OCI-LY1 (cell line): ENCODE results near the gene SLC47A1.

Experiments
- H2AFZ ChIP-seq: fragments of 200-600 bp; sonication (generic), shearing (Covaris generic); 2 replicates; pipeline ENCODE4 v1.6.0; 2014; ENCODE audit warnings: antibody characterized with exemption, mild to moderate bottlenecking, low read length
- H3F3A ChIP-seq: fragments of 200-600 bp; sonication (generic), shearing (Covaris generic); 2 replicates; pipeline ENCODE4 v1.6.0; 2014; ENCODE audit warnings: mild to moderate bottlenecking, antibody characterized with exemption, low read length, moderate library complexity; ENCODE audit not compliant: insufficient read depth
- H3K27ac ChIP-seq: fragments of 200-600 bp; sonication (generic); 2 replicates; pipeline ENCODE4 v1.5.1; 2014; ENCODE audit warnings: low read length, mixed run types, mild to moderate bottlenecking, low read depth; ENCODE audit not compliant: poor library complexity, severe bottlenecking
- H3K27me3 ChIP-seq: fragments of 200-600 bp; sonication (generic); 2 replicates; pipeline ENCODE4 v1.6.0; 2014; ENCODE audit warnings: antibody characterized with exemption, mild to moderate bottlenecking, low read length, moderate library complexity; ENCODE audit not compliant: insufficient read depth
- H3K36me3 ChIP-seq: fragments of 200-600 bp; sonication (generic); 2 replicates; pipeline ENCODE4 v1.6.1; 2014; ENCODE audit warnings: mild to moderate bottlenecking, antibody characterized with exemption, low read length, moderate library complexity, mixed read lengths; ENCODE audit not compliant: insufficient read depth
- H3K4me1 ChIP-seq: fragments of 200-600 bp; sonication (generic); 2 replicates; pipeline ENCODE4 v1.5.1; 2014; ENCODE audit warnings: mild to moderate bottlenecking, low read length, moderate library complexity; ENCODE audit not compliant: insufficient read depth, severe bottlenecking
- H3K4me2 ChIP-seq: fragments of 200-600 bp; sonication (generic), shearing (Covaris generic); 2 replicates; pipeline ENCODE4 v1.6.1; 2014; ENCODE audit warnings: low read length
- H3K4me3 ChIP-seq: fragments of 200-600 bp; sonication (generic); 2 replicates; pipeline ENCODE4 v1.5.1; 2014; ENCODE audit warnings: low read length, low read depth, mild to moderate bottlenecking, mixed read lengths; ENCODE audit not compliant: poor library complexity, severe bottlenecking
- H3K79me2 ChIP-seq: fragments of 200-600 bp; shearing (Covaris generic); 2 replicates; pipeline ENCODE4 v1.6.1; 2016; ENCODE audit warnings: mixed run types, low read length, mixed read lengths; ENCODE audit not compliant: insufficient read depth
- H3K9ac ChIP-seq: fragments of 200-600 bp; sonication (generic), shearing (Covaris generic); 2 replicates; pipeline ENCODE4 v1.6.1; 2014; ENCODE audit warnings: mild to moderate bottlenecking, low read length, mixed read lengths
- H3K9me2 ChIP-seq: fragments of 200-600 bp; sonication (generic), shearing (Covaris generic); 2 replicates; pipeline ENCODE4 v1.6.1; 2014; ENCODE audit warnings: low read depth, mild to moderate bottlenecking, low read length, mixed read lengths
- H3K9me3 ChIP-seq: fragments of 200-600 bp; shearing (Covaris generic); 2 replicates; pipeline ENCODE4 v1.6.1; 2014; ENCODE audit warnings: low read length, mixed read lengths
- H4K20me1 ChIP-seq: fragments of 200-600 bp; sonication (generic), shearing (Covaris generic); 2 replicates; pipeline ENCODE4 v1.6.0; 2016; ENCODE audit warnings: mild to moderate bottlenecking, low read length; ENCODE audit not compliant: insufficient read depth
- EZH2 ChIP-seq: fragments of 200-600 bp; sonication (generic), shearing (Covaris generic); IDR thresholded peaks from 2 replicates; pipeline ENCODE4 v1.8.0; 2017; ENCODE audit warnings: borderline replicate concordance, mixed run types, mild to moderate bottlenecking, antibody characterized with exemption, low read length, moderate library complexity, mixed read lengths
- TF ChIP-seq, protein P1 (sequence below): fragments of 200-600 bp; sonication (generic), shearing (Covaris generic); IDR thresholded peaks from 2 replicates; pipeline ENCODE4 v1.5.1; 2017; ENCODE audit warnings: mild to moderate bottlenecking, antibody characterized with exemption, low read length, moderate library complexity, mixed read lengths

Gene SLC47A1

GRCh38 chr17:19538095-19539039 is 4.7 kb downstream of the SLC47A1 start:
- Histone ChIP-seq H3K27ac (no peak overlapping the region), H3K9me3 (no peaks in the 10 kb centered on the region), H3K4me2 (no peak overlapping the region), H3F3A (no peaks in the 10 kb centered on the region), H3K27me3 (0 out of 2 replicates have a peak, but pooled peaks cover 3% of the 10 kb centered on the region), H2AFZ (no peak overlapping the region), H3K9me2 (no peaks in the 10 kb centered on the region), H3K9ac (no peak overlapping the region), H3K36me3 (no peaks in the 10 kb centered on the region), H3K4me1 (no peaks in the 10 kb centered on the region), H3K79me2 (no peaks in the 10 kb centered on the region), H3K4me3 (no peak overlapping the region), H4K20me1 (no peaks in the 10 kb centered on the region)
- TF ChIP-seq, protein P1, sequence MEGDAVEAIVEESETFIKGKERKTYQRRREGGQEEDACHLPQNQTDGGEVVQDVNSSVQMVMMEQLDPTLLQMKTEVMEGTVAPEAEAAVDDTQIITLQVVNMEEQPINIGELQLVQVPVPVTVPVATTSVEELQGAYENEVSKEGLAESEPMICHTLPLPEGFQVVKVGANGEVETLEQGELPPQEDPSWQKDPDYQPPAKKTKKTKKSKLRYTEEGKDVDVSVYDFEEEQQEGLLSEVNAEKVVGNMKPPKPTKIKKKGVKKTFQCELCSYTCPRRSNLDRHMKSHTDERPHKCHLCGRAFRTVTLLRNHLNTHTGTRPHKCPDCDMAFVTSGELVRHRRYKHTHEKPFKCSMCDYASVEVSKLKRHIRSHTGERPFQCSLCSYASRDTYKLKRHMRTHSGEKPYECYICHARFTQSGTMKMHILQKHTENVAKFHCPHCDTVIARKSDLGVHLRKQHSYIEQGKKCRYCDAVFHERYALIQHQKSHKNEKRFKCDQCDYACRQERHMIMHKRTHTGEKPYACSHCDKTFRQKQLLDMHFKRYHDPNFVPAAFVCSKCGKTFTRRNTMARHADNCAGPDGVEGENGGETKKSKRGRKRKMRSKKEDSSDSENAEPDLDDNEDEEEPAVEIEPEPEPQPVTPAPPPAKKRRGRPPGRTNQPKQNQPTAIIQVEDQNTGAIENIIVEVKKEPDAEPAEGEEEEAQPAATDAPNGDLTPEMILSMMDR: no peak
- TF ChIP-seq EZH2: no peak

DNA sequence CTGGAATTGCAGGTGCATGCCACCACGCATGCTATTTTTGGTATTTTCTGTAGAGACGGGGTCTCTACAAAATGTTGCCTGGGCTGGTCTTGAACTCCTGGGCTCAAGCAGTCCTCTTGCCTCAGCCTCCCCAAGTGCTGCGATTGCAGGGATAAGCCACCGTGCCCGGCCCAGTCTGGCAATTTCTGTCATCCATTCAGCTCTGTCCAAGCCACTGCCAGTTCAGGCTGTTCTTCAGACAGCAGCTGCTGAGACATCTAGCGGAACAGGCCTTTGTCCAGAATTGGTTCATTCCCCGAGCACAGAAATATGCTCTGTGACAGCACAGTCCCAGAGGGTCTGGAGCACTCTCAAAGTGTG is 5.4 kb downstream of the SLC47A1 start:
- Histone ChIP-seq H4K20me1 (no peaks in the 10 kb centered on the region), H3F3A (no peaks in the 10 kb centered on the region), H3K79me2 (no peaks in the 10 kb centered on the region), H3K4me3 (no peak overlapping the region), H3K9ac (no peak overlapping the region), H3K9me3 (no peaks in the 10 kb centered on the region), H3K27ac (no peak overlapping the region), H3K27me3 (0 out of 2 replicates have a peak, but pooled peaks cover 3% of the 10 kb centered on the region), H3K9me2 (no peaks in the 10 kb centered on the region), H3K4me1 (no peaks in the 10 kb centered on the region), H3K36me3 (no peaks in the 10 kb centered on the region), H3K4me2 (no peak overlapping the region), H2AFZ (no peak overlapping the region)
- TF ChIP-seq, protein P1: no peak
- TF ChIP-seq EZH2: no peak

DNA sequence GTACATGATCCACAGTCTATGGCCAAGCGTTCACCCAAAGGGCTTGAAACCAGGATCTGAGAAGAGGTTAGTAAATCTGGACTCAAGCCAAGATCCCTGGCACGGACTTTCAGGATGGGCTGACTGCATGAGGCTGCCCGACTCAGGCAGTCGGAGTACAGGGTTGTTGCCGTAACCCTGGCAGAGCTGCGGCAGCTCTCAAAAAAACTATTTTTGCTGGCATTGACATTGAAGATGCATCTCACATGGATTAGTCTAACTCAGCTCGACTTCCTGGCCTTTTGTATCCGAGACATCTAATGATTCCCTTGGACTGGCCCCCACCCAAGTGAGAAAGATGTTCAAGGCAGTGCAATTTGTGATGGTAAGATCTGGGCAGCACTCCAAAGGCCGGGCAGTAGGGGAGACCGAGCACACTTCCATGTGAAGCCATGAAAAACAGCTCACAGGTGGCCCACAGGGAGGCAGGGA is 6.2 kb downstream of the SLC47A1 start:
- H4K20me1 ChIP-seq: no peaks in the 10 kb centered on the region
- H2AFZ ChIP-seq: no peak overlapping the region
- H3K9me3 ChIP-seq: no peaks in the 10 kb centered on the region
- no peak overlapping the region for H3K4me3 ChIP-seq
- H3F3A ChIP-seq: no peaks in the 10 kb centered on the region
- H3K36me3 ChIP-seq: no peaks in the 10 kb centered on the region
- no peak overlapping the region for H3K4me2 ChIP-seq
- H3K4me1 ChIP-seq: no peaks in the 10 kb centered on the region
- H3K27ac ChIP-seq: no peak overlapping the region
- no peak overlapping the region for H3K9ac ChIP-seq
- no peaks in the 10 kb centered on the region for H3K9me2 ChIP-seq
- H3K79me2 ChIP-seq: no peaks in the 10 kb centered on the region
- H3K27me3 ChIP-seq: 0 out of 2 replicates have a peak, but pooled peaks cover 3% of the 10 kb centered on the region
- TF ChIP-seq, protein P1: no peak
- no peak for TF ChIP-seq EZH2
